NCI-H774 (cell line): ENCODE data around the gene NCK2.

Experiments used
- DNase-seq: peaks from one replicate; lab custom pipeline; 2025; lab: John Stamatoyannopoulos, UW

The NCK2 gene

GRCh38 chr2:105873721-105874120, 129.0 kb downstream of the NCK2 start:
- no peak for DNase-seq

GRCh38 chr2:105874466-105874865, 129.8 kb downstream of the NCK2 start:
- DNase-seq, result no peak

GRCh38 chr2:105875241-105875640, 130.5 kb downstream of the NCK2 start:
- DNase-seq, result no peak

GRCh38 chr2:105876191-105876590, 131.5 kb downstream of the NCK2 start:
- no peak for DNase-seq

- no peak for DNase-seq
Measured at GRCh38 chr2:105877945-105878344, 133.2 kb downstream of the NCK2 start.

- DNase-seq, result no peak
Measured at GRCh38 chr2:105879106-105879802, 134.5 kb downstream of the NCK2 start.

GRCh38 chr2:105879803-105880300, 135.1 kb downstream of the NCK2 start:
- no peak for DNase-seq

- DNase-seq, result no peak
Measured at GRCh38 chr2:105880637-105881036, 135.9 kb downstream of the NCK2 start.

GRCh38 chr2:105881286-105882136, 136.8 kb downstream of the NCK2 start:
- DNase-seq, result no peak

GRCh38 chr2:105882341-105882740, 137.6 kb downstream of the NCK2 start:
- DNase-seq, result no peak

- no peak for DNase-seq
Measured at GRCh38 chr2:105882920-105883435, 138.3 kb downstream of the NCK2 start.

GRCh38 chr2:105883911-105884694, 139.4 kb downstream of the NCK2 start:
- DNase-seq, result no peak

GRCh38 chr2:105885456-105885855, 140.7 kb downstream of the NCK2 start:
- no peak for DNase-seq

GRCh38 chr2:105886029-105886454, 141.3 kb downstream of the NCK2 start:
- DNase-seq, result no peak

- no peak for DNase-seq
Measured at GRCh38 chr2:105886687-105887086, 142.0 kb downstream of the NCK2 start.

- DNase-seq, result no peak
Measured at GRCh38 chr2:105887256-105887655, 142.5 kb downstream of the NCK2 start.

GRCh38 chr2:105888625-105889024, 143.9 kb downstream of the NCK2 start:
- no peak for DNase-seq

GRCh38 chr2:105889046-105889445, 144.3 kb downstream of the NCK2 start:
- DNase-seq, result no peak

- DNase-seq, result no peak
Measured at GRCh38 chr2:105890111-105890510, 145.4 kb downstream of the NCK2 start.

GRCh38 chr2:105890856-105891255, 146.1 kb downstream of the NCK2 start:
- DNase-seq, result no peak

- no peak for DNase-seq
Measured at GRCh38 chr2:105893011-105893995, 148.6 kb downstream of the NCK2 start.
